ENCODE results near the gene CYP27A1. TPM values are rescaled to one million over a fixed set of nuclear protein-coding genes. Genes with fewer than 3 reads are reported as not detected.

CYP27A1 gene
- total and polyA plus RNA-seq, 4 donors: 38.3 to 110 (median 77.1) TPM

DNA sequence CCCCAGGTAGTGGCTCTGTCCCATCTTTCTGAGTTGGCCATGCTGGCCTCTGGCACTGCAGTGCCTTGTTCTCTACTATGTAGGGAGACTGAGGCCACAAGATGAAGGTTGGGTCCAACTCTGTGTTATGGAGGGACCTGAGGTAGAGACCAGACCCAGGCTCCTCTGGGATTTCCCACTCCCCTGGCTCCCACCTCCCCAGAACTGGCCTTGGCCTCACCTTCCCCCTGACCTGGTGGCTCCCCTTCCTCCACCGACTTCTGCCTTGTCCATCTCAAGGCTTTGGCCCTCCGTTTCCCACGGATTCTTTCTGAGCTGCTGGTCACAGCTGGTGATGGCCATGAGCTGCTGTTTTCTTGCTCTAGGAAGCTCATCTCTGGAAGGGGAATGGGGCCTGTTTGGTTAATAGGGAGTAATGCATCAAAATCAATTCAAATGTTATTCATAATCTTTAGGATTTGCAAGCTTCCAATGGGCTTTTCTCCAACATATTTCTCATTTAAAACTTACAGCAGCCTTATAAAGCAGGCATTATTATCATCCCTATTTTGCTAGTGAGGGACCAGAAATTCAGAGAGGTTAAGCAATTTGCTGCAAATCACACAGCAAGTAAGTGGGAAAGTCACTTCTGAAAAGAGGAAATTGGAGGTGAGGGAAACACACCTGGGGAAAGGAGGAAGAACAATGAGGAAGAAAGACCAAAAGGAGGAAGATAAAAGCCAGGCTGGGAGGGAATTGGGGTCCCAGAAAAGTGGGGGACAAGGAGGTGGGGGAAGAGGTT, 48.8 kb downstream of the CYP27A1 start:
- ATAC-seq (ENCODE audit: insufficient read depth, low FRiP score) (no peak), DNase-seq (no peak)
- TF ChIP-seq, protein P1, sequence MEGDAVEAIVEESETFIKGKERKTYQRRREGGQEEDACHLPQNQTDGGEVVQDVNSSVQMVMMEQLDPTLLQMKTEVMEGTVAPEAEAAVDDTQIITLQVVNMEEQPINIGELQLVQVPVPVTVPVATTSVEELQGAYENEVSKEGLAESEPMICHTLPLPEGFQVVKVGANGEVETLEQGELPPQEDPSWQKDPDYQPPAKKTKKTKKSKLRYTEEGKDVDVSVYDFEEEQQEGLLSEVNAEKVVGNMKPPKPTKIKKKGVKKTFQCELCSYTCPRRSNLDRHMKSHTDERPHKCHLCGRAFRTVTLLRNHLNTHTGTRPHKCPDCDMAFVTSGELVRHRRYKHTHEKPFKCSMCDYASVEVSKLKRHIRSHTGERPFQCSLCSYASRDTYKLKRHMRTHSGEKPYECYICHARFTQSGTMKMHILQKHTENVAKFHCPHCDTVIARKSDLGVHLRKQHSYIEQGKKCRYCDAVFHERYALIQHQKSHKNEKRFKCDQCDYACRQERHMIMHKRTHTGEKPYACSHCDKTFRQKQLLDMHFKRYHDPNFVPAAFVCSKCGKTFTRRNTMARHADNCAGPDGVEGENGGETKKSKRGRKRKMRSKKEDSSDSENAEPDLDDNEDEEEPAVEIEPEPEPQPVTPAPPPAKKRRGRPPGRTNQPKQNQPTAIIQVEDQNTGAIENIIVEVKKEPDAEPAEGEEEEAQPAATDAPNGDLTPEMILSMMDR (IDR thresholded peaks at IDR 0.05; ENCODE audit: control extremely low read depth, extremely low read depth): no peak
- no peaks in the 10 kb centered on the region for H3K9me3 ChIP-seq (ENCODE audit: control insufficient read depth in 4 of 4, insufficient read depth in 3 of 4, low read length in 3 of 4)
- H3K4me3 ChIP-seq: no peak overlapping the region
- WGBS, 2 donors: 88% methylated on average over 3 of the region's 3 CpGs
- H3K27me3 ChIP-seq (ENCODE audit: control insufficient read depth in 3 of 3, insufficient read depth in 3 of 3, low read length in 2 of 3): peaks cover 0 to 5% (median 5%) of the 10 kb centered on the region in 3 donors
- no peaks in the 10 kb centered on the region for H3K36me3 ChIP-seq (ENCODE audit: control insufficient read depth in 4 of 4, insufficient read depth in 4 of 4, low read length in 4 of 4)
- H3K4me1 ChIP-seq (ENCODE audit: control insufficient read depth in 5 of 5, insufficient read depth in 5 of 5, low read length in 5 of 5): peaks cover 0 to 7% (median 0%) of the 10 kb centered on the region in 5 donors
- H3K27ac ChIP-seq (ENCODE audit: low read depth in 1 of 2, low read length in 1 of 2): no peak overlapping the region
- H3K9ac ChIP-seq (ENCODE audit: insufficient read depth in 1 of 2, low read length in 2 of 2): no peak overlapping the region

DNA sequence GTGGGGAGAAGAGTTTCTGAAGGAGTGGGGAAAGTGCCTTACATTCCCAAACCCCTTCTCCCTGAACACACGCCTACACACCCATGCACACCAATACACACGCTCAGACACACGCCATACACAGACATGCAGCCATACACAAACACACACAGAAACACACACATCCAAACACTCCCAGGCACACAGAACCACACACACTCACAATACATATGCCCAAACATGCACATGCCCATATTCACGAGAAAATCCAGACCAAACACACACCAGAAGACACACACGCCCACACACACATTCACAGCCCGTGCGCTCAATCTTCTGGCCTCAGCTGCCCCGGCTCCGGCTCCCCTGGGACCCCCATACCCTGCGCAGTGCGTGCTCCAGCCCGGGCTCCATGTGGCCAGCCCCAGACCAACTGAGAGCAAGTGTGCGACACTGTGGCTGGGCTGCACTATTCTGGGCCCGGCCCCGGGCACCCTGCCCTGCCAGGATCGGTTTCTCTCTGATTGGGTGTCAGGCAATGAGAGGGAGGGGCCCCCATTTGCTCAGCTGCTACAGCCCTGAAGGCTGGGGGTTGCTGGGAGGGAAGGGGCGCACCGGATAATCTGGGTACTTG, 49.5 kb downstream of the CYP27A1 start, which contains the start of gene PRKAG3:
Gene PRKAG3, minus strand, starts transcription at position 426 of the 613 bp plus-strand sequence.
- ATAC-seq (ENCODE audit: insufficient read depth, low FRiP score) (no peak), DNase-seq (no peak)
- Histone ChIP-seq H3K4me1 (ENCODE audit: control insufficient read depth in 5 of 5, insufficient read depth in 5 of 5, low read length in 5 of 5) (peaks cover 0 to 7% (median 0%) of the 10 kb centered on the region in 5 donors), H3K27ac (ENCODE audit: low read depth in 1 of 2, low read length in 1 of 2) (no peak within 1 kb of the TSS), H3K9me3 (ENCODE audit: control insufficient read depth in 4 of 4, insufficient read depth in 3 of 4, low read length in 3 of 4) (no peaks in the 10 kb centered on the region), H3K4me3 (no peak within 1 kb of the TSS), H3K9ac (ENCODE audit: insufficient read depth in 1 of 2, low read length in 2 of 2) (no peak within 1 kb of the TSS), H3K27me3 (ENCODE audit: control insufficient read depth in 3 of 3, insufficient read depth in 3 of 3, low read length in 2 of 3) (peaks cover 0 to 5% (median 5%) of the 10 kb centered on the region in 3 donors), H3K36me3 (ENCODE audit: control insufficient read depth in 4 of 4, insufficient read depth in 4 of 4, low read length in 4 of 4) (no peaks in the 10 kb centered on the region)
- TF ChIP-seq, protein P1 (IDR thresholded peaks at IDR 0.05; ENCODE audit: control extremely low read depth, extremely low read depth): no peak
- 82 to 87% methylated on average over 18 of the region's 18 CpGs for WGBS, 2 donors

DNA sequence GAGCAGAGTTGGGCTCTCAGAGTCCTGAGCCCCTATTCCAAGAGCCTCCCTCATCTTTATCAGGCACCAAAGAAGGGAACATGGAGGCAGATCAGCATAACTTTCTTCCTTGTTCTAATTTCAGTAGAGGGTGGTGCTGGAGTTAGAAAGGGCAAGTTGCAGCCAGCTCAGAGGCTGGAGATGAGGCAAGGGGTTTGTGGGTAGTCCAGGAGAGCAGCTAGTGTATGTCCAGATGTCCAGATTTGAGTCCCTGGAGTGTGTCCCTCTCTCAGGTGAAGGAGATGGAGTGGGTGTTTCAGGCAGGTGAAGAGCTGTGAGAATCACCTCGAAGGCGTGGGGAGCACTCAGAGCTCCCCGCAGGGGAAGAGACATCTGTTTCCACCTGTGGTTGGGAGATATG, 50.1 kb downstream of the CYP27A1 start:
- no peak overlapping the region for H3K9ac ChIP-seq (ENCODE audit: insufficient read depth in 1 of 2, low read length in 2 of 2)
- WGBS, 2 donors: 82 to 92% methylated on average over 3 of the region's 3 CpGs
- H3K4me3 ChIP-seq: no peak overlapping the region
- H3K4me1 ChIP-seq (ENCODE audit: control insufficient read depth in 5 of 5, insufficient read depth in 5 of 5, low read length in 5 of 5): peaks cover 0 to 7% (median 0%) of the 10 kb centered on the region in 5 donors
- TF ChIP-seq, protein P1 (IDR thresholded peaks at IDR 0.05; ENCODE audit: control extremely low read depth, extremely low read depth): no peak
- H3K9me3 ChIP-seq (ENCODE audit: control insufficient read depth in 4 of 4, insufficient read depth in 3 of 4, low read length in 3 of 4): peaks cover 0 to 1% (median 0%) of the 10 kb centered on the region in 4 donors
- no peak overlapping the region for H3K27ac ChIP-seq (ENCODE audit: low read depth in 1 of 2, low read length in 1 of 2)
- ATAC-seq (ENCODE audit: insufficient read depth, low FRiP score): no peak
- peaks cover 0 to 5% (median 5%) of the 10 kb centered on the region in 3 donors for H3K27me3 ChIP-seq (ENCODE audit: control insufficient read depth in 3 of 3, insufficient read depth in 3 of 3, low read length in 2 of 3)
- DNase-seq: no peak
- H3K36me3 ChIP-seq (ENCODE audit: control insufficient read depth in 4 of 4, insufficient read depth in 4 of 4, low read length in 4 of 4): no peaks in the 10 kb centered on the region

All from lung (tissue), 12 donors.